ENCODE measurements around the gene SPOCK1. TPM values are rescaled to one million over a fixed set of nuclear protein-coding genes. Genes with fewer than 3 reads are reported as not detected.

The SPOCK1 gene
- total RNA-seq, 1 experiment from 2014 or later = 10.9 TPM

DNA sequence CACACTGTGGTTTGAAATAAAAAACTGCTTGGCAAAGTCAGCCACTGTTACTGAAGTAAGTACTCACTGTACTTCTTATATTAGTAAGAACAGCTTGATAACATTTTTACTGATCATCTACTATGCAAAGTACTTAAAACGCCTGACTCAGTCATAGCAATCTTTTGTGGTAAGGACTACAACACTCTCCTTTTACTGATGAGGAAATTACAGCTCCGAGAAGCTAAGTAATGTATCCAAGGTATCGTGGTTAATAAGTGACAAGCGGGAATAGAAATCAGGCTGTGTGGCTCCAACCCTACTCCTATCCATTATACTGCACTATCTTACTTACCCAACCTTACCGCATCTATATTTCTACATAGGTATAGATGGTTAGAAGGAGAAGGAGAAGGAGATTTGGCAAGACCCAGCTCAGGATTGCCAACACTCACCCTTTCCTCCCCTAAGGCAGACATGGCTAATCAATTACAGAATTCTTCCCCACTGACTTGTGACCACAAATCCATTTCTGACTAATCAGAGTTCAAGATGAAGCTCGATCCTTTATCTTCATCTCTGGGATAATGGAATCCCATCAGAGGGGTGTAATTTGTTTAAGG is 281.4 kb downstream of the SPOCK1 start:
- TF ChIP-seq, protein P1, sequence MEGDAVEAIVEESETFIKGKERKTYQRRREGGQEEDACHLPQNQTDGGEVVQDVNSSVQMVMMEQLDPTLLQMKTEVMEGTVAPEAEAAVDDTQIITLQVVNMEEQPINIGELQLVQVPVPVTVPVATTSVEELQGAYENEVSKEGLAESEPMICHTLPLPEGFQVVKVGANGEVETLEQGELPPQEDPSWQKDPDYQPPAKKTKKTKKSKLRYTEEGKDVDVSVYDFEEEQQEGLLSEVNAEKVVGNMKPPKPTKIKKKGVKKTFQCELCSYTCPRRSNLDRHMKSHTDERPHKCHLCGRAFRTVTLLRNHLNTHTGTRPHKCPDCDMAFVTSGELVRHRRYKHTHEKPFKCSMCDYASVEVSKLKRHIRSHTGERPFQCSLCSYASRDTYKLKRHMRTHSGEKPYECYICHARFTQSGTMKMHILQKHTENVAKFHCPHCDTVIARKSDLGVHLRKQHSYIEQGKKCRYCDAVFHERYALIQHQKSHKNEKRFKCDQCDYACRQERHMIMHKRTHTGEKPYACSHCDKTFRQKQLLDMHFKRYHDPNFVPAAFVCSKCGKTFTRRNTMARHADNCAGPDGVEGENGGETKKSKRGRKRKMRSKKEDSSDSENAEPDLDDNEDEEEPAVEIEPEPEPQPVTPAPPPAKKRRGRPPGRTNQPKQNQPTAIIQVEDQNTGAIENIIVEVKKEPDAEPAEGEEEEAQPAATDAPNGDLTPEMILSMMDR (conservative IDR thresholded peaks at IDR 0.05) = no peak
- no peak overlapping the region for H3K56ac ChIP-seq (ENCODE audit: insufficient read length, low read depth, low read length)
- H3K79me2 ChIP-seq (ENCODE audit: insufficient read depth, low read length) = no peaks in the 10 kb centered on the region
- no peaks in the 10 kb centered on the region for H3K4me1 ChIP-seq (ENCODE audit: insufficient read depth, low read length)
- H3K27ac ChIP-seq (ENCODE audit: insufficient read length, low read depth, low read length) = no peak overlapping the region
- Mint-ChIP-seq H3K27me3 (ENCODE audit: low read depth) (no peaks in the 10 kb centered on the region), H3K9me3 (no peaks in the 10 kb centered on the region), H3K4me3 (no peak overlapping the region), H3K27ac (no peak overlapping the region), H3K4me1 (peaks cover 2 to 5% of the 10 kb centered on the region in 2 experiments; a peak in 2 of 4 replicates), H3K36me3 (ENCODE audit: insufficient read depth in 1 of 3, low read depth in 3 of 3) (no peaks in the 10 kb centered on the region)
- no peak overlapping the region for H3K14ac ChIP-seq (ENCODE audit: insufficient read depth, low read length)
- H4K8ac ChIP-seq (replicated peaks; ENCODE audit: insufficient read length, low read depth, low read length) = no peak overlapping the region
- H2AK5ac ChIP-seq (ENCODE audit: insufficient read length, low read length) = no peak overlapping the region
- H3K79me1 ChIP-seq (ENCODE audit: insufficient read depth, low read depth, low read length, poor library complexity, severe bottlenecking) = no peaks in the 10 kb centered on the region
- no peak overlapping the region for H2AFZ ChIP-seq (ENCODE audit: low read length)
- H3T11ph ChIP-seq (ENCODE audit: low read length) = no peak overlapping the region
- H3K9me3 ChIP-seq (ENCODE audit: control insufficient read depth, low read depth, low read length) = no peaks in the 10 kb centered on the region
- no peak overlapping the region for H3K4me2 ChIP-seq (ENCODE audit: insufficient read depth, insufficient read length, low read length)
- no peak overlapping the region for H2BK15ac ChIP-seq (ENCODE audit: low read depth, low read length)
- no peak overlapping the region for H3K9ac ChIP-seq (ENCODE audit: extremely low read depth, insufficient read length, low read length)
- H2BK5ac ChIP-seq (ENCODE audit: insufficient read length, low read length) = no peak overlapping the region
- H2BK12ac ChIP-seq (ENCODE audit: insufficient read length, low read depth, low read length) = no peak overlapping the region
- no peak overlapping the region for H4K5ac ChIP-seq (ENCODE audit: insufficient read length, low read depth, low read length)
- no peak overlapping the region for H3K4ac ChIP-seq (ENCODE audit: low read depth, low read length)
- no peaks in the 10 kb centered on the region for H3K23me2 ChIP-seq (ENCODE audit: insufficient read length, low read depth, low read length, poor library complexity, severe bottlenecking)
- WGBS (ENCODE audit: extremely low coverage, insufficient read length, low lambda C conversion rate) = no CpG with 5 or more reads among the region's 6 CpGs
- no peak for DNase-seq
- H3K23ac ChIP-seq (ENCODE audit: insufficient read length, low read depth, low read length) = no peak overlapping the region
- no peaks in the 10 kb centered on the region for H3K27me3 ChIP-seq (ENCODE audit: insufficient read depth, low read length)
- no peak overlapping the region for H2BK120ac ChIP-seq (ENCODE audit: low read depth, low read length, poor library complexity, severe bottlenecking)
- H4K91ac ChIP-seq (ENCODE audit: insufficient read length, low read depth, low read length) = no peak overlapping the region
- H3K18ac ChIP-seq (ENCODE audit: insufficient read length, low read depth, low read length) = no peak overlapping the region
- H2BK20ac ChIP-seq (ENCODE audit: low read depth, low read length, poor library complexity, severe bottlenecking) = no peak overlapping the region
- H4K20me1 ChIP-seq (ENCODE audit: control insufficient read depth, insufficient read depth, insufficient read length) = no peaks in the 10 kb centered on the region

Data from H9 (cell line).